ENCODE results near the gene KAT2B. TPM values are rescaled to one million over a fixed set of nuclear protein-coding genes. Genes with fewer than 3 reads are reported as not detected.
A peak's percentile ranks its signal among the peaks of the same experiment; 100 is the strongest.

KAT2B gene
- total RNA-seq, 2 donors from 2014 or later = 14.5 to 25.2 TPM

DNA sequence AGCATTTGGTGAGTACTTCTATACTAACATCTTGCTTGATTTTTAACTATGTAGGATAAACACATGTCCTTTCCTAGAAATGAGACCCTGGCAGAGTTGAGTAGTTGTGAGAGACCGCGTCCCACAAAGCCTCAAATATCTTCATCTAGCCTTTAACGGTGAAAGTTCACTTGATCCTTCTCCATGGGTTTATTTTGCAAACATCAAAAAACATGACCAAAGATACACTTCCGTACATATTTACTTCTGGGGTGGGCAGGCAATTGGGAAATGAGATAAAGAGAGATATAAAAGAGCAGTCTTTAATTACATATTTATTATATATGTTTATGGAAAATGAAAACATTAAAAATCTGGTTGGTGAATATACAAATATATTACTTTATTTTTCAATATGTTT lies 5.2 kb upstream of the KAT2B start:
- DNase-seq (no peak), ATAC-seq (no peak)
- H3K9me3 ChIP-seq = no peaks in the 10 kb centered on the region
- H3K27me3 ChIP-seq = no peaks in the 10 kb centered on the region
- H3K4me1 ChIP-seq = peaks cover 9% of the 10 kb centered on the region
- H3K27ac ChIP-seq = no peak overlapping the region
- no peak overlapping the region for H3K4me3 ChIP-seq
- WGBS, 2 donors = 73 to 81% methylated on average over 4 of the region's 4 CpGs
- H3K36me3 ChIP-seq (replicated peaks in 1 of 2; ENCODE audit: insufficient read depth in 1 of 2, low read depth in 2 of 2) = no peaks in the 10 kb centered on the region
- intact Hi-C loops (cut with DNase I) = no loop called here
- no peak for TF ChIP-seq POLR2A (IDR thresholded peaks at IDR 0.05)
- TF ChIP-seq, protein P1, sequence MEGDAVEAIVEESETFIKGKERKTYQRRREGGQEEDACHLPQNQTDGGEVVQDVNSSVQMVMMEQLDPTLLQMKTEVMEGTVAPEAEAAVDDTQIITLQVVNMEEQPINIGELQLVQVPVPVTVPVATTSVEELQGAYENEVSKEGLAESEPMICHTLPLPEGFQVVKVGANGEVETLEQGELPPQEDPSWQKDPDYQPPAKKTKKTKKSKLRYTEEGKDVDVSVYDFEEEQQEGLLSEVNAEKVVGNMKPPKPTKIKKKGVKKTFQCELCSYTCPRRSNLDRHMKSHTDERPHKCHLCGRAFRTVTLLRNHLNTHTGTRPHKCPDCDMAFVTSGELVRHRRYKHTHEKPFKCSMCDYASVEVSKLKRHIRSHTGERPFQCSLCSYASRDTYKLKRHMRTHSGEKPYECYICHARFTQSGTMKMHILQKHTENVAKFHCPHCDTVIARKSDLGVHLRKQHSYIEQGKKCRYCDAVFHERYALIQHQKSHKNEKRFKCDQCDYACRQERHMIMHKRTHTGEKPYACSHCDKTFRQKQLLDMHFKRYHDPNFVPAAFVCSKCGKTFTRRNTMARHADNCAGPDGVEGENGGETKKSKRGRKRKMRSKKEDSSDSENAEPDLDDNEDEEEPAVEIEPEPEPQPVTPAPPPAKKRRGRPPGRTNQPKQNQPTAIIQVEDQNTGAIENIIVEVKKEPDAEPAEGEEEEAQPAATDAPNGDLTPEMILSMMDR (IDR thresholded peaks at IDR 0.05) = no peak

DNA sequence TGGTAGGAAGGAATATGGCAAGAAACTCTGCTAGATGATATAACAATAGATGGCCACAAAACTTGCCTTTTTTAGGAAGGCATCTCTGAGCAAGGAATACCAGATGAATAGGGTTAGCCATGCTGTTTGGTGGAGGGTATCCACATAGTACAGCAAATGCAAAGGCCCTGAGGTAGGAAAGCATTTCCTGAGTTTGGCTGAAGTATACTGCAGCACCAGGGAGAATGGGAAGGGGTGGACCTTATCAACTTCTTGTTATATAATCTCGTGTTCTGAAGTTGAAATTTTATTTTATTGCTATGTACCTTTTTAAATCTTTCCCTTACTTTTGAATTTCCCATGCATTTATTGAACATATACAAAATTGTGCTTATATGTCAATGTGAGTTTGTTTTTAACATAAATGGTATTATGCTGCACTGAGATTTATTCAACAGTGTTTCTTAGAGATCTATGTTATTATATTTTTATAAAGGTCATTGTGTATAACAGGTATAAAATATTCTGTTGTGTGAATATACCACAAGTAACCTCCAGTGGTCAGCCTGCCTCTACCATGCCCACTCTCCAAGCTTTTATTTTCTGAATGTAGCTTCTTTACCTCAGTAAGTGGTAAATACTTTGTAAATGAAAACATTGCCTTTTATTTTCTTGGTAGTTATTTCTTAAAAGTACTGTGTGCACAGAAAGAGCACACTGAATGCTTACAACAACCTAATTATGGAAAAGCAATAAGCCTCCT lies 2.8 kb upstream of the KAT2B start:
- DNase-seq = no peak
- Histone ChIP-seq H3K4me3 (no peak overlapping the region), H3K9me3 (no peaks in the 10 kb centered on the region), H3K27me3 (no peaks in the 10 kb centered on the region), H3K4me1 (peaks cover 20% of the 10 kb centered on the region), H3K27ac (no peak overlapping the region), H3K36me3 (replicated peaks in 1 of 2; ENCODE audit: insufficient read depth in 1 of 2, low read depth in 2 of 2) (no peaks in the 10 kb centered on the region)
- 71 to 74% methylated on average over 1 of the region's 1 CpG for WGBS, 2 donors
- intact Hi-C loops (cut with DNase I) = no loop called here
- TF ChIP-seq, protein P1 (IDR thresholded peaks at IDR 0.05) = no peak
- TF ChIP-seq POLR2A (IDR thresholded peaks at IDR 0.05) = no peak
- no peak for ATAC-seq

DNA sequence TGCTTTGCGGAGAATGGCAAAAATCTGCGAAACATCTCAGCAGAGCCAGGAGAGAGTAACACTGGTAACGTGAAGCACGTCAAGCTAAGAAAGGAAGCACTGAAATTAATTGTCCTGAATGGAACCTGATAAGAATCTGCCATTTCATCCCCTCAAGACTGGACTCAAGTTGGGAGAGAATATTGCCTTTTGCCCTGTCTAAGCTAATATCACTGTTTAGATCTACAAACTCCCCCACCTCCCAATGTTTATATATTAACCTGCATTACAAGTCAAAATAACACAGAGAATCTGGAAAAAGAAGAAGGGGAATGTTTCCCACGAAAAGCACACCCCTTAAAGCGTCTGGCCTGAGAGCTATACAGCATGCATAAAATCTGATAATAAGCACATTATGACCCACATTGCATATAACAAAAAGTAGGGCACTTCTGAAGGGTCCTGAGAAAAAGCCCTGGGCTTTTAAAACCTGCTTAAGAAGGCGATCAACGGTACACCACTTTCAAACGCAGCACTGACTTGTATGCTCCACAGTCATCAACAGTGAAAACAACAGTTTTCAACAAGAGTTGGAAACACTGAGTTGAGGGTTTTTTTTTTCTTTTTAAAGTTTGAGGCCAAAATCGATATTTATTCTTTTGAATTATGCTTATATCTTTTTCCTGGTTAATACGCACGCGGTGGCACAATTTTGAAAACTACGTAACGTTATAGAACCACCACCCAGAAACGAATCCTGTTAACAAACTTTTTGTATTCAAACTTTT lies 1.4 kb upstream of the KAT2B start:
- ATAC-seq (no peak), DNase-seq (no peak)
- H3K36me3 ChIP-seq (replicated peaks in 1 of 2; ENCODE audit: insufficient read depth in 1 of 2, low read depth in 2 of 2) = no peaks in the 10 kb centered on the region
- TF ChIP-seq POLR2A (IDR thresholded peaks at IDR 0.05) = no peak
- TF ChIP-seq, protein P1 (IDR thresholded peaks at IDR 0.05) = no peak
- 7 to 10% methylated on average over 16 of the region's 16 CpGs for WGBS, 2 donors
- peaks cover 34% of the 10 kb centered on the region for H3K4me1 ChIP-seq
- H3K27me3 ChIP-seq = no peaks in the 10 kb centered on the region
- intact Hi-C loops (cut with DNase I) = no loop called here
- H3K27ac ChIP-seq = peak overlapping the region in 3 of 4 donors; percentile 93 to 99 (median 95)
- no peaks in the 10 kb centered on the region for H3K9me3 ChIP-seq
- H3K4me3 ChIP-seq = peak overlapping the region; percentile 44 to 60

DNA sequence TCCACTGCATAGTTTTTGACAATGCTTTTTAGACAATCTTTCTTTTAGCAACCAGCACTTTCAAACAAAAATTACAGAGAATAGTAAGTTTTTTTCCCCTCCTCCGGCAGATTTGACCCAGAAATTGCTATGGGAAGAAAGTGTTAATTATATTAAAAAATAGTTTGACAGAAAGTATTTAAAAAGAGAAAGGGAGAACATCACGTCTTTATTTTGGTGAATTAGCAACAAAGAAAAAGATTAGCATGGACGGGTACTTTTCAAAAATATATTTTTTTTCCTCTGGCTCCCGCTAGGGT lies 831 bp upstream of the KAT2B start:
- TF ChIP-seq POLR2A (IDR thresholded peaks at IDR 0.05) = no peak
- TF ChIP-seq, protein P1 (IDR thresholded peaks at IDR 0.05) = no peak
- Histone ChIP-seq H3K36me3 (replicated peaks in 1 of 2; ENCODE audit: insufficient read depth in 1 of 2, low read depth in 2 of 2) (no peaks in the 10 kb centered on the region), H3K27me3 (no peaks in the 10 kb centered on the region), H3K9me3 (no peaks in the 10 kb centered on the region), H3K4me1 (peaks cover 37% of the 10 kb centered on the region), H3K27ac (peak overlapping the region; percentile 88 to 99 (median 94)), H3K4me3 (peak overlapping the region; percentile 44 to 60)
- ATAC-seq (no peak), DNase-seq (no peak)
- WGBS, 2 donors = 0% methylated on average over 4 of the region's 4 CpGs
- intact Hi-C loops (cut with DNase I) = no loop called here
